SU-DHL-6 (cell line): ENCODE measurements around the gene CRYAA.
"Not testable (repeated sequence)": the region's sequence is repeated elsewhere in the genome, so short reads cannot be mapped to it uniquely, and the experiment has no call there.

Experiments
- CTCF ChIP-seq: fragments of 200-600 bp; sonication (generic); IDR thresholded peaks from one replicate; pipeline ENCODE4 v1.5.1; 2017; ENCODE audit warnings: antibody characterized with exemption, mild to moderate bottlenecking, low read length, moderate library complexity; ENCODE audit not compliant: insufficient read depth, poor library complexity, severe bottlenecking
- EZH2phosphoT487 ChIP-seq: fragments of 200-600 bp; sonication (generic), shearing (Covaris generic); conservative IDR thresholded peaks from 2 replicates; pipeline ENCODE4 v1.6.1; 2018; ENCODE audit warnings: mild to moderate bottlenecking, antibody characterized with exemption, low read length, moderate library complexity, mixed read lengths

DNA sequence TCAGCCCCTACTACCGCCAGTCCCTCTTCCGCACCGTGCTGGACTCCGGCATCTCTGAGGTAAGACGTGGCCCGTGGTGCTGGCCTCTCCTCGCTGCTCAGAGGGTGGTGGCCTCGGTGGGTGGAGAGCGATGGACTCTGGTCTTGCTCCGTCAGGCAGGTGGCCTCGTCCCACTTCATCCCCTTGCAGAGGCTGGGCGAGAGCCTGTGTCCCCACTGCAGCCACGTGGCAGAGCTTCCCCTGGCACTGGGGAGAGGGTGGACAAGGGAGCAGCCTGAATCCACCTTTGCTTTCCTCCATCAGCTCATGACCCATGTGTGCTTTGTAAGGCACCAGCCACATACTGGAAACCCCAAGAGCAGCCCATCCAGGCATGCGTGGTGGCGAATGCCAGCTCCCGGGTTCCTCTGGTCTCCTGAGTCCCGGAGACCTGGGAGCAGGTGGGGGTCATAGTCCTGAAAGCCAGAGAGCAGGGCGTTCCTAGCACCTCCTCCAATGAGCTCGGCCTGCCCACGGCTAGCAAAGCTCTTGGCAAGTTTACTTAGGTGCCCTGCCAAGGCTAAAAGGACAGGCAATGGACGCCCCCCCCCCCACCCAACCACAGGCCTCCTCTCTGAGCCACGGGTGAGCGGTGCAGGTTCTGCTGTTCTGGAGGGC lies 550 bp downstream of the CRYAA start:
- TF ChIP-seq CTCF, EZH2phosphoT487: not testable (repeated sequence)
